ENCODE measurements around the gene LRCH1. TPM values are rescaled to one million over a fixed set of nuclear protein-coding genes. Genes with fewer than 3 reads are reported as not detected.
A peak's percentile ranks its signal among the peaks of the same experiment; 100 is the strongest.

LRCH1 gene
- total and polyA plus RNA-seq, 11 donors: 4.5 to 20.1 (median 12.5) TPM

DNA sequence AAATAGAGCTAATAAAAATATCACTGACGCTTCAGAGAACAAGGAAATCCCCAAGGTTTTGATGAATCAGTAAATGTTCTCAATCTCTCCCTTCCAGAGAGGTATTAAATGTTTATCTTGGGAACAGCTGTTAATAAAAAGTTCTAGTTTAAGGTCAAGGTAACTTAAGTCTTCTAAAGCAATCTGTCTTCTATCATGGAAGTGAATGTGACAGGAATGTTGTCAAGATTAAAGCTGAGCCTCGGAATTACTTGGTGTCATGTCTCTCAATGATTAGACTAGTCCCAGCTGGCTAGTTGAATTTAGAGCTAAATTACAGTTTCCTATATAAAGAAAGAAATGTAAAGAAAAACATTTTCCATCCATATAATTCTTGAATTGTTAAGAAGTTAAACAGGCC is 220.6 kb downstream of the LRCH1 start:
- DNase-seq (no peak), ATAC-seq (no peak)
- peaks cover 0 to 94% (median 84%) of the 10 kb centered on the region in 9 donors for H3K36me3 ChIP-seq
- H3K27ac ChIP-seq: no peak overlapping the region
- H3K4me1 ChIP-seq: peaks cover 0 to 27% (median 0%) of the 10 kb centered on the region in 12 donors
- H3K27me3 ChIP-seq: no peaks in the 10 kb centered on the region
- H3K9me3 ChIP-seq: peaks cover 0 to 4% (median 0%) of the 10 kb centered on the region in 12 donors
- TF ChIP-seq POLR2A (IDR thresholded peaks at IDR 0.05): no peak
- TF ChIP-seq, protein P1, sequence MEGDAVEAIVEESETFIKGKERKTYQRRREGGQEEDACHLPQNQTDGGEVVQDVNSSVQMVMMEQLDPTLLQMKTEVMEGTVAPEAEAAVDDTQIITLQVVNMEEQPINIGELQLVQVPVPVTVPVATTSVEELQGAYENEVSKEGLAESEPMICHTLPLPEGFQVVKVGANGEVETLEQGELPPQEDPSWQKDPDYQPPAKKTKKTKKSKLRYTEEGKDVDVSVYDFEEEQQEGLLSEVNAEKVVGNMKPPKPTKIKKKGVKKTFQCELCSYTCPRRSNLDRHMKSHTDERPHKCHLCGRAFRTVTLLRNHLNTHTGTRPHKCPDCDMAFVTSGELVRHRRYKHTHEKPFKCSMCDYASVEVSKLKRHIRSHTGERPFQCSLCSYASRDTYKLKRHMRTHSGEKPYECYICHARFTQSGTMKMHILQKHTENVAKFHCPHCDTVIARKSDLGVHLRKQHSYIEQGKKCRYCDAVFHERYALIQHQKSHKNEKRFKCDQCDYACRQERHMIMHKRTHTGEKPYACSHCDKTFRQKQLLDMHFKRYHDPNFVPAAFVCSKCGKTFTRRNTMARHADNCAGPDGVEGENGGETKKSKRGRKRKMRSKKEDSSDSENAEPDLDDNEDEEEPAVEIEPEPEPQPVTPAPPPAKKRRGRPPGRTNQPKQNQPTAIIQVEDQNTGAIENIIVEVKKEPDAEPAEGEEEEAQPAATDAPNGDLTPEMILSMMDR (IDR thresholded peaks at IDR 0.05): no peak
- intact Hi-C loops (cut with DNase I): no loop called here
- no peak overlapping the region for H3K4me3 ChIP-seq
- 49 to 62% (median 59%) methylated on average over 2 of the region's 2 CpGs for WGBS, 4 donors

DNA sequence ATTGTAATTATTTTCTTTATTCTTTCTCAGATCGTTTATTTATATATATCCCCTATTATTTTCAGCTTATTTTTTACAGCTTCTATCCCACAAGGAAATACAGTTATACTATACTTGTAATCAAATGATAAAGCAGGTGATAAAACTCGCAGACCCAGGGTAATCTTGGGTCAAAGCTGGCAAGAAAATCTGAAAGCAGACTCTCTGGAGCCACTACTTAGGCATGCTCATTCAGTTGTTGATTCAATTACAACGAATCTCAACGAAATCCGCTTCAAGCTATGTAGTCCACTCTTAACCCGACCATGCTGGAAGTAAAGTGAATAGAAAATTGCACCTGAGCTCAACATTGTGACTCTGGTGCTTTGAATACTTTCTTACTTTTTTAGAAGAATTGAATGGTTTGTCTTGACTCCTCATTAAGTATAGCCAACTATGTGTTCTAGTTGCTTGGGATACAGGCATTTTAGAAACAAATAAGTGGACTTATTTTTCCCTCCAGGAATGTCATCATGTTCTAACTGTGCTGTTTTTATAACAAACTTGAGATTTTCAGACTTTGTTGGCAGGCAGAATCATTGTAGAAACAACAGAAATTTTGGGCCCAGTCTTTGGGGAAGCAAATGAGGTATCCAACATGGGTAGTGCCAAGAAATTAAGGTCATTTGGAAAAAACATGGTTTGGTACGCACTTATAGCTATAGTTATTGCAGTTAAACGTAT is 222.6 kb downstream of the LRCH1 start:
- no peak overlapping the region for H3K4me3 ChIP-seq
- H3K27ac ChIP-seq: peak overlapping the region in 5 of 12 donors; percentile 2 to 59 (median 6)

DNA sequence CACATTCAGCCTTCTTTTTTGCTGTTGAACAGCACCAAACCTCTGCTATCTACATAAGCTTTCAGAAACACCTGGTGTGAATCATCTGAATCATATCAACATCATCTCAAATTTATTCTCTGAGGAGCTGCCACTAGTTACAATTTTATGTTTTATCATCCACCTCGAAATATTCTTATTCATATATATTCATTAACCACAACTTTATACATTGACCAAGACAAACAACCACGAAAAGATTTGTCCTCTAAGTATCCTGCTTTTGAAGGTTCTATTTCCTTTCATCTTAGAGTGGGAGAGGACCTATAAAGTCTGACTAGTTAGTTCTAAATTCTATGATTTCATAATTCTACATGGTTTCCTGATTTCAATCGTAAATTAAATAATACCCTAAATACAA is 225.1 kb downstream of the LRCH1 start:
- Histone ChIP-seq H3K27me3 (no peaks in the 10 kb centered on the region), H3K4me1 (peaks cover 0 to 35% (median 0%) of the 10 kb centered on the region in 12 donors), H3K9me3 (no peaks in the 10 kb centered on the region), H3K4me3 (no peak overlapping the region), H3K36me3 (peaks cover 0 to 100% (median 97%) of the 10 kb centered on the region in 9 donors), H3K27ac (no peak overlapping the region)
- 87 to 93% (median 90%) methylated on average over 3 of the region's 3 CpGs for WGBS, 4 donors
- DNase-seq (no peak), ATAC-seq (no peak)
- intact Hi-C loops (cut with DNase I): no loop called here
- TF ChIP-seq, protein P1 (IDR thresholded peaks at IDR 0.05): no peak
- no peak for TF ChIP-seq POLR2A (IDR thresholded peaks at IDR 0.05)

More for the DNA sequence above, 222.6 kb downstream of the LRCH1 start:
- TF ChIP-seq, protein P1 (IDR thresholded peaks at IDR 0.05): no peak
- no peak for TF ChIP-seq POLR2A (IDR thresholded peaks at IDR 0.05)
- peaks cover 0 to 100% (median 97%) of the 10 kb centered on the region in 9 donors for H3K36me3 ChIP-seq
- H3K27me3 ChIP-seq: no peaks in the 10 kb centered on the region
- intact Hi-C loops (cut with DNase I): no loop called here
- no peaks in the 10 kb centered on the region for H3K9me3 ChIP-seq
- H3K4me1 ChIP-seq: peaks cover 0 to 35% (median 0%) of the 10 kb centered on the region in 12 donors
- no peak for ATAC-seq
- no peak for DNase-seq
- WGBS, 4 donors: 77 to 82% (median 81%) methylated on average over 8 of the region's 8 CpGs

DNA sequence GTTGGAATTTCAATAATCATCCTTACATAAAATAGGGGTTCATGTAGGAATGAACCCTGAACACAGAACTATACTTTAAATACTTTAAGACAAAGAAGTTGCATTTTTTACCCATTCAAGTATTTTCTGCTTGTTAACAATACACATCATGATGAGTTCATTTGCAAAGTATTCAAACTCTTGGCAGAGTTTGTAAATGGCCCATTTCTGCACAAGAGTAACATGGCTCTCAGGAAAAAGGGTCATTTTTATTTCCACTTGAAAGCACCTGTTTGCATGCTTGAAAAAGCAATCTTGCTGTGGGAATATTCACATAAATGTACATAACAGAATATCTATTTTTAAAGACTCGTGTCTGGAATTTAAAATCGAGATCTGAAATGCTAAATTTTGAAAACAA is 225.9 kb downstream of the LRCH1 start:
- H3K27ac ChIP-seq: no peak overlapping the region
- H3K27me3 ChIP-seq: no peaks in the 10 kb centered on the region
- H3K9me3 ChIP-seq: no peaks in the 10 kb centered on the region
- no peak overlapping the region for H3K4me3 ChIP-seq
- intact Hi-C loops (cut with DNase I): no loop called here
- peaks cover 0 to 100% (median 97%) of the 10 kb centered on the region in 9 donors for H3K36me3 ChIP-seq
- ATAC-seq (no peak), DNase-seq (no peak)
- 84 to 94% (median 88%) methylated on average over 2 of the region's 2 CpGs for WGBS, 4 donors
- TF ChIP-seq, protein P1 (IDR thresholded peaks at IDR 0.05): no peak
- peaks cover 0 to 35% (median 0%) of the 10 kb centered on the region in 12 donors for H3K4me1 ChIP-seq
